Keratinocyte (primary cell): ENCODE measurements around the gene ANKFN1. TPM values are rescaled to one million over a fixed set of nuclear protein-coding genes. Genes with fewer than 3 reads are reported as not detected.

Experiments
- DNase-seq: peaks from one replicate; pipeline ENCODE4 v3.0.0-alpha.2; 2011; ENCODE audit warnings: low read depth, missing footprints, low spot score
- FAIRE-seq: peaks from 2 replicates; lab custom pipeline; 2011; peaks lifted over from hg19 to GRCh38; lab: Jason Lieb, UNC
- H2AFZ ChIP-seq: 2 replicates; pipeline ENCODE4 v1.6.0; 2012; ENCODE audit warnings: low read length, control low read depth, inconsistent platforms; ENCODE audit not compliant: control insufficient read depth
- H3K27ac ChIP-seq: 2 replicates; pipeline ENCODE4 v1.5.1; 2011; ENCODE audit warnings: low read length; ENCODE audit not compliant: control insufficient read depth, insufficient read depth
- H3K27me3 ChIP-seq: 3 replicates; pipeline ENCODE4 v1.6.0; 2011; ENCODE audit warnings: low read length; ENCODE audit not compliant: control insufficient read depth, insufficient read depth; ENCODE audit errors: extremely low read depth
- H3K36me3 ChIP-seq, 2 experiments: 2 replicates in 1 of 2; 3 replicates in 1 of 2; pipeline ENCODE4 v1.5.1; 2011; ENCODE audit warnings: low read length in 2 of 2, mild to moderate bottlenecking in 1 of 2; ENCODE audit not compliant: control insufficient read depth in 2 of 2, insufficient read depth in 2 of 2; ENCODE audit errors: extremely low read depth in 1 of 2
- H3K4me1 ChIP-seq: 3 replicates; pipeline ENCODE4 v1.5.1; 2011; ENCODE audit warnings: low read length; ENCODE audit not compliant: control insufficient read depth, insufficient read depth; ENCODE audit errors: extremely low read depth
- H3K4me2 ChIP-seq: 3 replicates; pipeline ENCODE4 v1.6.0; 2011; ENCODE audit warnings: low read depth, low read length; ENCODE audit not compliant: control insufficient read depth, insufficient read depth; ENCODE audit errors: extremely low read depth
- H3K4me3 ChIP-seq, 3 experiments: fragments of 200-600 bp in 1 of 3; sonication (generic) in 1 of 3; 2 replicates in 2 of 3; 3 replicates in 1 of 3; pipeline ENCODE4 v1.5.1; 2011 to 2016; ENCODE audit warnings: low read length in 3 of 3, mild to moderate bottlenecking in 3 of 3, control low read depth in 2 of 3, inconsistent platforms in 1 of 3, low read depth in 1 of 3, mixed read lengths in 1 of 3, mixed run types in 1 of 3, moderate library complexity in 1 of 3; ENCODE audit not compliant: control insufficient read depth in 2 of 3, insufficient read depth in 2 of 3; ENCODE audit errors: extremely low read depth in 1 of 3
- H3K79me2 ChIP-seq: 2 replicates; pipeline ENCODE4 v1.6.0; 2012; ENCODE audit warnings: low read length; ENCODE audit not compliant: control insufficient read depth, insufficient read depth
- H3K9ac ChIP-seq: 3 replicates; pipeline ENCODE4 v1.6.0; 2011; ENCODE audit warnings: low read length; ENCODE audit not compliant: control insufficient read depth, insufficient read depth; ENCODE audit errors: extremely low read depth
- H3K9me1 ChIP-seq: 3 replicates; pipeline ENCODE4 v1.6.0; 2011; ENCODE audit warnings: low read length; ENCODE audit not compliant: control insufficient read depth, insufficient read depth; ENCODE audit errors: extremely low read depth
- H3K9me3 ChIP-seq: 2 replicates; pipeline ENCODE4 v1.5.1; 2012; ENCODE audit warnings: low read depth, low read length; ENCODE audit not compliant: control insufficient read depth
- H4K20me1 ChIP-seq: 3 replicates; pipeline ENCODE4 v1.6.0; 2011; ENCODE audit warnings: low read length; ENCODE audit not compliant: control insufficient read depth, insufficient read depth; ENCODE audit errors: extremely low read depth
- CTCF ChIP-seq, 3 experiments: IDR thresholded peaks in 1 of 3; conservative IDR thresholded peaks in 1 of 3; optimal IDR thresholded peaks in 1 of 3; 2 replicates in 2 of 3; 3 replicates in 1 of 3; pipeline versions ENCODE3 to v1.5.1; 2011; ENCODE audit warnings: low read length in 3 of 3, mild to moderate bottlenecking in 3 of 3, moderate library complexity in 2 of 3, control low read depth in 1 of 3, inconsistent platforms in 1 of 3; ENCODE audit not compliant: insufficient read depth in 2 of 3; ENCODE audit errors: extremely low read depth in 1 of 3
- EZH2 ChIP-seq: IDR thresholded peaks from one replicate; pipeline ENCODE4 v1.6.1; 2012; ENCODE audit warnings: inconsistent platforms, mild to moderate bottlenecking, low read length, moderate library complexity
- dilution Hi-C: fragments of 300-500 bp; cut with MboI; formaldehyde crosslinking; loops from one replicate; pipeline ENCODE4 v1.7.0; 2020; ENCODE audit warnings: low sequenced_read_pairs; ENCODE audit not compliant: extremely low pct_ligation_motif_present
- polyA plus RNA-seq, 5 experiments: library from polyadenylated mRNA; depleted of rRNA in 3 of 5; stranded (reverse) in 3 of 5; stranded (forward) in 1 of 5; unstranded in 1 of 5; fragments of >200 nt; gene quantifications; 1 replicate in 1 of 5; 2 replicates in 3 of 5; 3 replicates in 1 of 5; pipeline versions ENCODE4 v1.2.1 to v1.2.3, GENCODE V29; 2011 to 2012; ENCODE audit warnings: missing spikeins in 2 of 5, low read depth in 1 of 5, low replicate concordance in 1 of 5

The ANKFN1 gene
- polyA plus RNA-seq, 1 donor (not counting 4 experiments of a cell fraction or from before 2014, with no cell fraction given): 0.12 TPM

GRCh38 chr17:56543280-56543679, 390.0 kb downstream of the ANKFN1 start:
- Histone ChIP-seq H3K4me3 (no peak overlapping the region), H3K79me2 (no peaks in the 10 kb centered on the region), H3K4me2 (no peak overlapping the region), H3K9me3 (no peaks in the 10 kb centered on the region), H3K36me3 (no peaks in the 10 kb centered on the region), H3K9ac (no peak overlapping the region), H3K4me1 (no peaks in the 10 kb centered on the region), H4K20me1 (no peaks in the 10 kb centered on the region), H3K27me3 (no peaks in the 10 kb centered on the region), H3K9me1 (no peaks in the 10 kb centered on the region), H2AFZ (no peak overlapping the region), H3K27ac (no peak overlapping the region)
- no peak for TF ChIP-seq CTCF (optimal IDR thresholded peaks at IDR 0.05 in 1 of 3, IDR thresholded peaks at IDR 0.05 in 1 of 3, conservative IDR thresholded peaks at IDR 0.05 in 1 of 3; ENCODE audit: extremely low read depth in 1 of 3, insufficient read depth in 2 of 3, low read length in 3 of 3)
- no peak for TF ChIP-seq EZH2
- FAIRE-seq (no peak), DNase-seq (no peak)
- dilution Hi-C loops: no loop called here

GRCh38 chr17:56545106-56545505, 391.8 kb downstream of the ANKFN1 start:
- Histone ChIP-seq H3K9ac (no peak overlapping the region), H3K4me2 (no peak overlapping the region), H3K27ac (no peak overlapping the region), H4K20me1 (no peaks in the 10 kb centered on the region), H3K4me1 (no peaks in the 10 kb centered on the region), H3K4me3 (no peak overlapping the region), H3K9me3 (no peaks in the 10 kb centered on the region), H3K27me3 (no peaks in the 10 kb centered on the region), H2AFZ (no peak overlapping the region), H3K9me1 (no peaks in the 10 kb centered on the region), H3K79me2 (no peaks in the 10 kb centered on the region), H3K36me3 (no peaks in the 10 kb centered on the region)
- no peak for DNase-seq
- no peak for FAIRE-seq
- dilution Hi-C loops: no loop called here
- TF ChIP-seq EZH2 (no peak), CTCF (optimal IDR thresholded peaks at IDR 0.05 in 1 of 3, IDR thresholded peaks at IDR 0.05 in 1 of 3, conservative IDR thresholded peaks at IDR 0.05 in 1 of 3; ENCODE audit: extremely low read depth in 1 of 3, insufficient read depth in 2 of 3, low read length in 3 of 3) (no peak)
